NK-92 (cell line): ENCODE measurements around the gene ZFP42.
"Not testable (repeated sequence)": the region's sequence is repeated elsewhere in the genome, so short reads cannot be mapped to it uniquely, and the experiment has no call there.

Experiments used
- DNase-seq: peaks from one replicate; lab custom pipeline; 2025; ENCODE audit not compliant: unreplicated experiment; lab: John Stamatoyannopoulos, UW

ZFP42 gene

DNA sequence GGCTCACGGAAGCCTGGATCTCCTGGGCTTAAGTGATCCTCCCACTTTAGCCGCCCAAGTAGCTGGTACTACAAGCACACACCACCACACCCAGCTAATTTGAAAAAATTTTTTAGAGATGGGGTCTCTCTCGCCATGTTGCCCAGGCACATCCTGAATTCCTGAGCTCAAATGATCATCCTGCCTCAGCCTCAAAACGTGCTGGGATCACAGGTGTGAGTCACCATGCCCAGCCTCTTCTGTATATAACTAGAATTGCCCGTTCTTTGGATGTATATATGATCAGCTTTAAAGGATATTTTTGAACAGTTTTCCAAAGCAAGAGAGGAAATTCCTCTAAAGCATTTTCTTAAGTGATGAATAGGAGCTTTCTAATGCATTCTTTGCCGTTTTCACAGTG lies 22.7 kb downstream of the ZFP42 start:
- no peak for DNase-seq

DNA sequence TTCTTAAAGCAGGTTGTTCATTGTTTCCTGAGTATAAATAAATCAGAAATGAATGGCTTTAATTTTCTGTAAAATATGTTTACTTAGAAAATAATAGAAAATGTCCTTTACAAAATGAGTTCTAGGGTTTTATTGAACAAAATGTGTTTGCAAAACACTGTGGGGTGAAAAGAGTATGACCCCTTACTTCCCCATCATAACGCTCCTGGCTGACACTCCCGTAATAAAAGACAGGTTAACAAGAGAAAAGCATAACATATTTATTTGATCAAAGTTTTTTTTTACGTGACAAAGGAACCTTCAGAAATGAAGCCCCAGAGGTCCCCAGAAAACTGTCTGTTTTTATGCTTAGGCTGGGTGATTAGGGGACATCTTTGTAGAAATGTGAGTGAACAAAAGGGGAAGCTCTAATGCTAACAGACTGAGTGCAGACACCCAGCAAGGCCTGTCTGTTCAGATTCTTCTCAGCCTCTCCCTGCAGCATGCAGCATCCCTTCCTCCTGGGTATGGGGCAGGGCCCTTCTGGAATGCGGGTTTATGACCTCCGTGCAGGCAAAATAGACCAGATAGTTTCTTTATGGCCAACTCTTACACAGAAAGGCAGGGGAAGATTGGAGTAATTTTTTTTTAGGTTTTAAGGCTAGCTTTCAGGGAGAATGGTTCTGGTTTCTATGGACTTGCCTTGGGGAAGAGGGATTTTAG lies 26.1 kb downstream of the ZFP42 start:
- no peak for DNase-seq

DNA sequence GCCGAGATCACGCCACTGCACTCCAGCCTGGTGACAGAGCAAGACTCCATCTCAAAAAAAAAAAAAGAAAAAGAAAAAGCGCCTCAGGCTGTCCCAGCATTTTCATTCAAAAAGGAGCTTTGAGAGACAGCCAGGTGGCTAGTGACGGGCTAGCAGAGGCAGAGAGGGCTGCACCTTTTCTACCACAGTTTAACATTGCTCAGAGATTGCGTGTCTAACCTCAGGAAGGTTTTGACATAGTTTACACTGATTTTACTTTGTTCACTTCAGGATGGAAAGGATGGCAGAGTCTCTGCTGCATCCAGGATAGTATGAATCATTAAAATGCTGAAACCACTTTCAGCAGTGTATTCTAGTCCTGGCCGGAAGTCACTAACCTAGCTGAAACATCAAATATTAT lies 28.1 kb downstream of the ZFP42 start:
- DNase-seq = no peak

DNA sequence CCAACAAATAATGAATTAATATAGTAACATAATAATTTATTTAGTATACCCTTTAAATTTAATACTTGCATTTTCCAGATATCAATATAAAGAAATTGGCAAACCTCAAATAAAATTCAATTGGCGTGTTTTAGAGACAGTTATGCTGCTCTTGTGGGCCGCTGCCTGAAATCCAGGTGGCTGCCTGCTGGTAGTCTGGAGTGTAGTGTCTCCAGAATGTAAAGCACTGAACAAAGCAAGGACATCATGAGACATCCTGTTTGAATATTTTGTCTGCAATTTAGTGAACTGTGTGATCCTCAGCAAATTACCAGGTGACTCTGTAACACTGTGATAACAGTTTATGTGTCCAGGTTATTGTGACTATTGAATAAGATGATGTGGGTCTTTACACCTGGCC lies 29.9 kb downstream of the ZFP42 start:
- no peak for DNase-seq

DNA sequence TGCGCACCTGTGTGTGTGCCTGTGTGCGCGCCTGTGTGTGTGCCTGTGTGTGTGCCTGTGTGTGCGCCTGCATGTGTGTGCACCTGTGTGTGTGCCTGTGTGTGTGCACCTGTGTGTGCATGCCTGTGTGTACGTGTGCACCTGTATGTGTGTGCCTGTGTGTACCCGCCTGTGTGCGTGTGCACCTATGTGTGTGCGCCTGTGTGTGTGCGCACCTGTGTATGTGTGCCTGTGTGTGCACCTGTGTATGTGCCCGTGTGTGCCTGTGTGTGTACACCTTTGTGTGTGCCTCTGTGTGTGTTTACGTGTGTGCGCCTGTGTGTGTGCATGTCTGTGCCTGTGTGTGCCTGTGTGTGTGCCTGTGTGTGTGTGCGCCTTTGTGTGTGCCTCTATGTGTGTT lies 33.5 kb downstream of the ZFP42 start:
- DNase-seq = no peak

DNA sequence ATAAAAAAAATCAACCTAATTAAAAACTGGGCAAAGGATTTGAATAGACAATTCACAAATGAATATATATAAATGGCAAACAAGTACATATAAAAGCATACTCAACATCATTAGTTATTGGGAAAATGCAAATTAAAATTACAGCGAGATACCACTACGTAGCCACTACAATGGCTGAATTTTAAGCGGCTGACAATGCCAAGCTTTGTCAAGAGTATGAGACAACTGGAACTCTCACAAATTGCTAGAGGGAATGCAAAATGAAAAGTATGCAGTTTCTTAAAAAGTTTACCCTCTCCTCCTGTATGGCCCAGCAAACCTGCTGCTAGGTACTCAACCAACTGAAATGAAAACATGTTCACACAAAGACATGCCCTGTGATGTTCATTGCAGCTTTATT lies 34.8 kb downstream of the ZFP42 start:
- no peak for DNase-seq

DNA sequence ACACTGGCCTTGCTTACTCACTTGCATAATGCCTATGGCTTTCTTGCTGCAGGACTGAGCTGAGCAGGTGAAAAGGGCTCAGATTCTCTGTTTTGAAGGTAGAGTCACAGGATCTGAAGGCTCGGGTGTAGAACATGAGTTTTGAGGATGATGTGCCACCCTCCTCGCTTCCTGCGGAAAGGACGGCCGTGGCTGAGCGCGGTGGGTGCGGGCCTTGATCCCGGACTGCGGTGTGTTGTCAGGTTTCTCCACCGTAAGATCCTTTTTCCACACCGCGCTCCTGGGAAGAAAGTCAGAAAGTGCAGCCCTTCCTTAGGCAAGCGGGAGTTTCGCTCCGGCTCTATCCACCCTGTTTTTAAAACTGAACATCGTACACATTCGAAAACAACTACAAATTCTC lies 36.2 kb downstream of the ZFP42 start:
- no peak for DNase-seq

DNA sequence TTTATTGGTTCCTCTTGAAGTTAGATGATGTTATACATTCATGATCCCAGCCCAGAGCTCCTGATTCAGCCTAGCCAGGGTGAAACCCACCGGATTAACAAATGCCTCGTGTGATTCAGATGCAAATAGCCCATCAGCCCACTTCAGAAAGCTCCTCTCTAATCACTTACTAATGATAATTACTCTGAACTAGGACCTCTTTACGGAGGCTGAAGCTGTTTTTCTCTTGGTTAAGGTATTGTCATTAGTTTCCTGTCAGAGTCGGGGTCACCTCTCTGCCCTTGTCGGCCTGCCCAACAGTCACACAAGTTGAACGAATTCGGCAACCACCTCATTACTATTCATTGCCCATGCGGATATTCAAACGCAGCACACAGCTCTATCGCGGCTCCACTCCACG lies 36.6 kb downstream of the ZFP42 start:
- DNase-seq = no peak

DNA sequence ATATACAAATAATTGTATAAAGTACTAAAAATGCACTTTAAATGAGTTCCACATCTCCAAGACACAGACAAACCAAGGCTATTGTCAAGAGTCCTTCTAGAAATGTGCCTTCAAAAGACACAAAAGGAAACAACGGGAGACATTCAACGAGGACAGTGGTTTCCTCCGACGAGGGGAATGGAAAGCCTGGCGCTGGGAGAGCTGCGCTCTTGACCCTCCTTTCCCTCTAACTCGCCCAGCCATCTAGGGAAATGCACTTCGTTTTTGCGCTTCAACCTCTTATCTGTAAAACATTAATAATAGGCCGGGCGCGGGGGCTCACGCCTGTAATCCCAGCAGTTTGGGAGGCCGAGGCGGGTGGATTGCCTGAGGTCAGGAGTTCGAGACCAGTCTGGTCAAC lies 37.0 kb downstream of the ZFP42 start:
- no peak for DNase-seq

DNA sequence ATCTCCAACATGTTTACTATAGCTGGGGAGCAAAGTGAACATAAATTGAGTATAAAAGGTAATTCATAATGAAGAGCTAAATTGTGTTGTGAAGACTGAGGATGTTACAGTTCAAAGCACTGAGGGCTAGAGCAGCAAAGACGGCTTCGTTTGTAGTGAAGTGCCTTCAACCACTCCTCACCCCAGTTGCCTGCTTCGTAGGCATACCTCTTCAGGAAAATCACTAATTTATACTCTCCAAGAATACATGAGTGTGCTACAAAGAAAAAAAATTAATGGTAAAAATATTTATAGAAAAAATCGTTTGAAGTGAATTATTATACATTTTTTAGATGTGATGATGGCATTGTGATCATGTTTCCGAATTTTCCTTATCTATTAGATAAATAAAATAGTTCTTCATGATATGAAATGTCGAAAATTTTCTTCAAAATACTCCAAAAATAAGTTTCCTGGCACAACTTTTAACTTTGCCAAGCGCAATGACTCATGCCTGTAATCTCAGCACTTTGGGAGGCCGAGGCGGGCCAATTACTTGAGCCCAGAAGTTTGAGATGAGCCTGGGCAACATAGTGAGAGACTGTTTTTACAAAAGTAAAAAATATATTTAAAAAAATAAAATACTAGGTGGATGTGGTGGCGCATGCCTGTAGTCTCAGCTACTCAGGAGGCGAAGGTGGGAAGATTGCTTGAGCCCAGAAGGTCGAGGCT lies 41.6 kb downstream of the ZFP42 start:
- no peak for DNase-seq

DNA sequence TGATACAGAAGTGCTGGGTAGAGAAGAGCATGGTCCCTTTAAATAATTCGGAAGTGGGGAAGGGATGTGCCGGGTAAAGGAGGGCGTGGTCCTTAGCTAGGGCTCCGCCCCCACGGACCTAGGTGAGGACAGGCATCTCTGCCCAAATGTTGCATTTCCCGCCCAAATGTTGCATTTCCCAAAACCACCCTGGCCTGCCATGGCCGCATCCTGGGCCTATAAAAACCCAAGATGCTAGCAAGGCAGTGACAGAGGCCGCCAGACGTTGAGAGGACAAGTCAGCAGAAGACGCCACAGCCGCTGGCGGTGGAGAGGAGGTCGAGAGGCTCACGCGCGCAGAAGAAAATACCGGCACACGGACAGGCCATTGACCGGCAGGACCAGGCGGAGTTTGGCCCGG lies 46.1 kb downstream of the ZFP42 start:
- DNase-seq = no peak

DNA sequence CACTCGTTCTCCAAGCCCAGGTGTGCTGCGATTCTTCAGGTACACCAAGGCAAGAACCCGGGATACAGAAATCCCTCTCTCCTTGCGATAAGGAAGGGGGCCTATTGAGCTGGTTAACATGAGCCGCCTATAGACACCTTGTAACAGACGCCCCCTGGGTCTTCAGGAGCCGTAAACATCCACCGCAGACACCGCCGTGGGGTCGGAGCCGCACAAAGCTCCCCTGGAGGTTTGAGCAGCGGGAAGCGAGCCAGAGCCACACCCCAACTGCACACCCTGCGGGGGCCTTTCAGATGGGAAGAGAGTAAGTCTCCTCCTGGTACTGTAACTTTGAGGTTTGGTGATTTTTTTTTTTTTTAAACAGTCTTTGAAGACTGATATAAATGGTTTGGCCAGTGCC lies 46.6 kb downstream of the ZFP42 start:
- no peak for DNase-seq

DNA sequence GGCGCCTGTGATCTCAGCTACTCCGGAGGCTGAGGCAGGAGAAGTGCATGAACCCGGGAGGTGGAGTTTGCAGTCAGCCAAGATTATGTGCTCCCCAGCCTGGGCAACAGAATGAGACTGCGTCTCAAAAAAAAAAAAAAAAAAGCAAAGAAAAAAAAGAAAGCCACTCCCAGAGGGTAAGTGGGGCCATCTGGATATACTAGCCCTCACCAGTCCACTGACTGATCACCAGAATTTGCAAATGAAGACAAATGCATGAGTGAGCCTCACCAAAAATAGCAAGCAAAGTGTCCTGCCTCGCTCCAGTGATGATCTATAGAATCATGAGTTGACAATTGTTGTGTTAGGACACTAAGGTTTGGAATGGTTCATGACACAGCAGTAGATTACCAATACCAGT lies 47.6 kb downstream of the ZFP42 start:
- no peak for DNase-seq

DNA sequence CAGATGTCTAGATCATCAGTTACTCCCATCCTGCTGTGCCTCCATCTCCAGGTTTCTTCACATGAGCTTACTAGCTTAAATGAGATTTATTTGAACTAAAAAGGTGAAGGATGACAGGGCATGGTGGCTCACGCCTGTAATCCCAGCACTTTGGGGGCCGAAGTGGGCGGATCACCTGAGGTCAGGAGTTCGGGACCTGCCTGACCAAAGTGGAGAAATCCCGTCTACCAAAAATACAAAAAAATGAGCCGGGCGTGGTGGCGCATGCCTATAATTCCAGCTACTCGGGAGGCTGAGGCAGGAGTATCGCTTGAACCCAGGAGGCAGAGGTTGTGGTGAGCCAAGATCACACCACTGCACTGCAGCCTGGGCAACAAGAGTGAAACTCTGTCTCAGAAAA lies 49.9 kb downstream of the ZFP42 start:
- not testable (repeated sequence) for DNase-seq

DNA sequence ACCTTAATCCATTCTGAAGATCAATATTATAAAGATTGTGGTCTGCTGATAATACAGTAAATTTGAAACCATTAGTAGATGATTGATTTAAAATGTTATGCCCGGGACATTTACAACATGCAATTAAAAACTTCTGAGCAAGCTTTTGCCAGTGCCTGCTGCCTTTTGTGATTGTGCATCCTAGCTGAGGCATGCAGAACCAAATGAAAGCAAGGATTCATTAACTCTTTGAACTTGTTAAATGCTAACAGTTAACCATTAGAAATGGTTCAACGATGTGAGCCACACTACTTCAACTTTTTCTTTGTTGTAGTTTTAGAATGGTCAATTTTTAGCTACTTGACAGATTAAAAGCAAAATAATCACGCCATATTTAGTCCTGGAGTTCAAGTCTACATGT lies 51.1 kb downstream of the ZFP42 start:
- no peak for DNase-seq

DNA sequence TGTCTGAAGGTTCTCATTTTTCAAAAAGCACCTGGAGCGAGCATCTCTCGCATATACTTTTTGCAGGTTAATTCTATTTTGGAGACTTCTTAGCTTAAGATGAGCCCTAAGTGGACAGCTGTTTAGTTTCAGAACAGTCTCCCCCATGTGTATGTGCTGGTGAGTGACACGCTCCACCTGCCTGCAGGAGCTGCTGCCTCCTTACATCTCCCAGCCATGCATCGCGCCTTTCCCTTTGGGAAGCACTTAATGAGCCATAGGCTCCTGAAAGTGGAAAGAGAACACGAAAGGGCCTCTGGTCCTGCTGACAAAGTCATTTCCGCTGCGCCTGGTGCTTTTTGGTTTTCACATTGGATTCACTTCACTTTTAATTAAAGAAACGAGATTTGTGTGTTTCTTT lies 57.7 kb downstream of the ZFP42 start:
- no peak for DNase-seq
